HepG2 (cell line): ENCODE measurements around the gene USP36. TPM values are rescaled to one million over a fixed set of nuclear protein-coding genes. Genes with fewer than 3 reads are reported as not detected.

Experiments
- ARNTL ChIP-seq: sonication (generic); formaldehyde crosslinking; IDR thresholded peaks from 2 replicates; pipeline ENCODE4 v1.4.0; 2020; ENCODE audit warnings: mild to moderate bottlenecking, missing genetic modification reagents
- CBX5 ChIP-seq: sonication (generic); formaldehyde crosslinking; IDR thresholded peaks from 2 replicates; pipeline ENCODE4 v1.4.0; 2020; ENCODE audit warnings: missing genetic modification reagents, borderline replicate concordance
- CREB3 ChIP-seq: sonication (generic); formaldehyde crosslinking; IDR thresholded peaks from 2 replicates; pipeline ENCODE4 v1.5.0; 2020; ENCODE audit warnings: missing genetic modification reagents
- E2F1 ChIP-seq: sonication (generic); formaldehyde crosslinking; IDR thresholded peaks from 2 replicates; pipeline ENCODE4 v1.5.0; 2020; ENCODE audit warnings: missing genetic modification reagents
- GATAD2A ChIP-seq: IDR thresholded peaks from 2 replicates; pipeline ENCODE4 v1.6.1; 2016
- HNF4A ChIP-seq: sonication (generic); formaldehyde crosslinking; IDR thresholded peaks from 2 replicates; pipeline ENCODE4 v1.4.0; 2020; ENCODE audit warnings: missing genetic modification reagents
- MED13 ChIP-seq: sonication (generic); formaldehyde crosslinking; IDR thresholded peaks from 2 replicates; pipeline ENCODE4 v1.5.0; 2020; ENCODE audit warnings: missing genetic modification reagents
- MIER3 ChIP-seq: IDR thresholded peaks from 2 replicates; pipeline ENCODE4 v1.6.1; 2016; ENCODE audit warnings: missing compliant biosample characterization, borderline replicate concordance
- PHF20 ChIP-seq: sonication (generic); formaldehyde crosslinking; IDR thresholded peaks from 2 replicates; pipeline ENCODE4 v1.5.0; 2020; ENCODE audit warnings: mild to moderate bottlenecking, missing genetic modification reagents
- RBM39 ChIP-seq: fragments of 200-400 bp; formaldehyde crosslinking; IDR thresholded peaks from one replicate; pipeline ENCODE4 v1.6.1; 2018; ENCODE audit warnings: antibody characterized with exemption, mild to moderate bottlenecking, low read depth, low read length; ENCODE audit not compliant: poor library complexity, severe bottlenecking
- REL ChIP-seq: sonication (generic); formaldehyde crosslinking; conservative IDR thresholded peaks from 2 replicates; pipeline ENCODE4 v1.8.0; 2022; ENCODE audit warnings: mild to moderate bottlenecking, missing genetic modification reagents, moderate library complexity
- SIX4 ChIP-seq: sonication (generic); formaldehyde crosslinking; IDR thresholded peaks from 2 replicates; pipeline ENCODE4 v1.4.0; 2020; ENCODE audit warnings: missing genetic modification reagents
- SNAI1 ChIP-seq: sonication (generic); formaldehyde crosslinking; IDR thresholded peaks from 2 replicates; pipeline ENCODE4 v1.5.0; 2020; ENCODE audit warnings: mild to moderate bottlenecking, missing genetic modification reagents, borderline replicate concordance
- TSC22D2 ChIP-seq: sonication (generic); formaldehyde crosslinking; IDR thresholded peaks from 2 replicates; pipeline ENCODE4 v1.5.1; 2020; ENCODE audit warnings: missing genetic modification reagents, mild to moderate bottlenecking, borderline replicate concordance
- ZBTB38 ChIP-seq: sonication (generic); formaldehyde crosslinking; IDR thresholded peaks from 2 replicates; pipeline ENCODE4 v1.5.1; 2020; ENCODE audit warnings: mild to moderate bottlenecking, missing genetic modification reagents
- ZBTB42 ChIP-seq: sonication (generic); formaldehyde crosslinking; IDR thresholded peaks from 2 replicates; pipeline ENCODE4 v1.5.0; 2020; ENCODE audit warnings: mild to moderate bottlenecking, missing genetic modification reagents
- ZBTB49 ChIP-seq: sonication (generic); formaldehyde crosslinking; IDR thresholded peaks from 2 replicates; pipeline ENCODE4 v1.4.0; 2020; ENCODE audit warnings: missing genetic modification reagents, borderline replicate concordance
- ZFP62 ChIP-seq: sonication (generic); formaldehyde crosslinking; IDR thresholded peaks from 2 replicates; pipeline ENCODE4 v1.4.0; 2020; ENCODE audit warnings: missing genetic modification reagents
- ZNF24 ChIP-seq: fragments of 450-650 bp; IDR thresholded peaks from 2 replicates; pipeline ENCODE4 v1.6.1; 2017; ENCODE audit warnings: antibody characterized with exemption, mild to moderate bottlenecking
- ZNF331 ChIP-seq: sonication (generic); formaldehyde crosslinking; IDR thresholded peaks from 2 replicates; pipeline ENCODE4 v1.4.0; 2020; ENCODE audit warnings: missing genetic modification reagents
- ZNF382 ChIP-seq: sonication (generic); formaldehyde crosslinking; IDR thresholded peaks from 2 replicates; pipeline ENCODE4 v1.5.0; 2020; ENCODE audit warnings: missing genetic modification reagents, mild to moderate bottlenecking, borderline replicate concordance
- ZNF629 ChIP-seq: sonication (generic); formaldehyde crosslinking; conservative IDR thresholded peaks from 2 replicates; pipeline ENCODE4 v1.5.0; 2020; ENCODE audit warnings: missing genetic modification reagents
- ZNF780A ChIP-seq: sonication (generic); formaldehyde crosslinking; IDR thresholded peaks from 2 replicates; pipeline ENCODE4 v1.8.0; 2022; ENCODE audit warnings: mild to moderate bottlenecking, missing genetic modification reagents, moderate library complexity
- polyA plus RNA-seq, 8 experiments: library from polyadenylated mRNA; depleted of rRNA in 3 of 8; stranded (reverse) in 7 of 8; unstranded in 1 of 8; fragments of >200 nt; fragmentation: Illumina TruSeq in 4 of 8; extraction: Trizol in 4 of 8; gene quantifications; 2 replicates each; pipeline versions ENCODE4 v1.2.1 to v1.2.3, GENCODE V29; 2011 to 2016; ENCODE audit warnings: low read depth in 4 of 8, missing spikeins in 1 of 8, mixed read lengths in 1 of 8; ENCODE audit not compliant: insufficient read depth in 1 of 8
- total RNA-seq, 5 experiments: library from RNA; depleted of rRNA; stranded (reverse); fragments of >200 nt; fragmentation: Illumina TruSeq; extraction: Trizol; gene quantifications; 2 replicates each; pipeline ENCODE4 v1.2.3, GENCODE V29; 2016; ENCODE audit warnings: low read depth in 1 of 5
- TF ChIP-seq, protein P1 (sequence below): sonication (generic); formaldehyde crosslinking; IDR thresholded peaks from 2 replicates; pipeline ENCODE4 v1.8.0; 2022; ENCODE audit warnings: mild to moderate bottlenecking, missing genetic modification reagents, borderline replicate concordance
- TF ChIP-seq, protein P2 (sequence below): sonication (generic); formaldehyde crosslinking; IDR thresholded peaks from 2 replicates; pipeline ENCODE4 v1.8.1; 2023; ENCODE audit warnings: mild to moderate bottlenecking, moderate library complexity, missing genetic modification reagents

Gene USP36
- total and polyA plus RNA-seq, 2 of the 13 experiments (the other 11 are each of a cell fraction or from before 2014, with no cell fraction given): 29.6 to 45.9 TPM

- TF ChIP-seq ZNF629 (CRISPR knock-in tag): peak; percentile 23; the same call in 1 of the 2 replicates
- TF ChIP-seq CREB3 (CRISPR knock-in tag): no peak
- no peak for TF ChIP-seq RBM39
- no peak for TF ChIP-seq SNAI1 (CRISPR knock-in tag)
- TF ChIP-seq MIER3 (CRISPR knock-in tag): peak; percentile 40; the same call in 1 of the 2 replicates
- no peak for TF ChIP-seq E2F1
- no peak for TF ChIP-seq PHF20 (CRISPR knock-in tag)
- TF ChIP-seq ZNF24: no peak
- TF ChIP-seq SIX4 (CRISPR knock-in tag): peak; percentile 43; the same call in 1 of the 2 replicates
- TF ChIP-seq CBX5 (CRISPR knock-in tag): peak; percentile 45; the same call in 1 of the 2 replicates
- peak; percentile 74; the same call in 1 of the 2 replicates for TF ChIP-seq ZNF331 (CRISPR knock-in tag)
- TF ChIP-seq REL: no peak
- peak; percentile 93 for TF ChIP-seq GATAD2A (CRISPR knock-in tag)
- 0 out of 2 replicates have a peak, but pooled peaks have one; percentile 51 for TF ChIP-seq ARNTL (CRISPR knock-in tag)
- no peak for TF ChIP-seq ZBTB42 (CRISPR knock-in tag)
- TF ChIP-seq ZBTB38 (CRISPR knock-in tag): peak; percentile 91
- peak; percentile 25; the same call in 1 of the 2 replicates for TF ChIP-seq ZNF780A
- TF ChIP-seq ZFP62: no peak
- no peak for TF ChIP-seq MED13 (CRISPR knock-in tag)
- no peak for TF ChIP-seq TSC22D2 (CRISPR knock-in tag)
- peak; percentile 90 for TF ChIP-seq HNF4A (CRISPR knock-in tag)
- no peak for TF ChIP-seq ZBTB49 (CRISPR knock-in tag)
- TF ChIP-seq, protein P1, sequence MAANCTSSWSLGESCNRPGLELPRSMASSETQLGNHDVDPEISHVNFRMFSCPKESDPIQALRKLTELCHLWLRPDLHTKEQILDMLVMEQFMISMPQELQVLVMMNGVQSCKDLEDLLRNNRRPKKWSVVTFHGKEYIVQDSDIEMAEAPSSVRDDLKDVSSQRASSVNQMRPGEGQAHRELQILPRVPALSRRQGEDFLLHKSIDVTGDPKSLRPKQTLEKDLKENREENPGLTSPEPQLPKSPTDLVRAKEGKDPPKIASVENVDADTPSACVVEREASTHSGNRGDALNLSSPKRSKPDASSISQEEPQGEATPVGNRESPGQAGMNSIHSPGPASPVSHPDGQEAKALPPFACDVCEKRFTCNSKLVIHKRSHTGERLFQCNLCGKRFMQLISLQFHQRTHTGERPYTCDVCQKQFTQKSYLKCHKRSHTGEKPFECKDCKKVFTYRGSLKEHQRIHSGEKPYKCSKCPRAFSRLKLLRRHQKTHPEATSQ (CRISPR knock-in tag): peak; percentile 51; the same call in 1 of the 2 replicates
- TF ChIP-seq, protein P2, sequence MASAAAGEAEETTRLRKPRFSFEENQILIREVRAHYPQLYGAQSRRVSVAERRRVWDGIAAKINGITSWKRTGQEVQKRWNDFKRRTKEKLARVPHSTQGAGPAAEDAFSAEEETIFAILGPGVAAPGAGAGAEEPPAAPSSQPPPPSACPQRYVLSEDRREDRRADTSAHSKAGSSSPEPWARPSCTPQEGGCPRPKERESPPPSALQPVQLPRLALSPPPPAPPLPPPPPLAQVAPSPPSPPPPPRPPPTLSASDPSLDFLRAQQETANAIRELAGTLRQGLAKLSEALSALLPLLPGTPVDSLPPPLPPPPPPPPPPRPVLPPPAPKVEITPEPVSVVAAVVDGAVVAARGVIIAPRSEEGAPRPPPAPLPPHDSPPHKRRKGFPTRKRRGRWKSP: no peak; the same call in none of the 2 replicates
- no peak for TF ChIP-seq ZNF382
Measured at GRCh38 chr17:78748730-78749317, 91.8 kb downstream of the USP36 start (continued).
